IMR-90 (cell line): ENCODE measurements around the gene PLA2G15. TPM values are rescaled to one million over a fixed set of nuclear protein-coding genes. Genes with fewer than 3 reads are reported as not detected.

Experiments
- ATAC-seq: fragments of 200-7000 bp; cut with Tn5 transposase; 2 replicates; pipeline ENCODE4 v1.9.1; 2020; ENCODE audit warnings: low read depth, mild to moderate bottlenecking, moderate library complexity
- BruUV-seq: library from RNA; stranded (reverse); fragments of 400-500 nt; replicated peaks from 2 replicates; lab custom pipeline; 2021; lab: Mats Ljungman, UMichigan
- CTCF ChIA-PET: fragments of 300-600 bp; formaldehyde crosslinking; extraction: SDS; loops from one replicate; lab custom pipeline; 2021; ENCODE audit warnings: antibody characterized with exemption; lab: Yijun Ruan, JAX
- POLR2A ChIA-PET: fragments of 300-600 bp; sonication (Branson Sonifier 250); formaldehyde crosslinking; loops from one replicate; lab custom pipeline; 2022; ENCODE audit warnings: antibody characterized with exemption; ENCODE audit not compliant: unreplicated experiment; lab: Charles Lee
- DNase-seq: peaks from one replicate; pipeline ENCODE4 v3.0.0; 2013
- H2AFZ ChIP-seq: replicated peaks from 2 replicates; pipeline ENCODE3; 2013; ENCODE audit warnings: low read length, mild to moderate bottlenecking; ENCODE audit not compliant: poor library complexity
- H2AK5ac ChIP-seq: 2 replicates; pipeline ENCODE4 v1.6.1; 2013; ENCODE audit warnings: low read depth, low read length, inconsistent platforms
- H2AK9ac ChIP-seq: replicated peaks from 2 replicates; pipeline ENCODE3; 2013; ENCODE audit warnings: mild to moderate bottlenecking, low read depth, low read length, moderate library complexity; ENCODE audit not compliant: poor library complexity
- H2BK120ac ChIP-seq: 2 replicates; pipeline ENCODE4 v1.6.1; 2013; ENCODE audit warnings: low read depth, low read length, inconsistent platforms
- H2BK15ac ChIP-seq: 3 replicates; pipeline ENCODE4 v1.6.1; 2013; ENCODE audit warnings: low read depth, low read length, inconsistent platforms
- H2BK20ac ChIP-seq: 2 replicates; pipeline ENCODE4 v1.6.1; 2013; ENCODE audit warnings: low read depth, mild to moderate bottlenecking, inconsistent platforms, low read length, moderate library complexity
- H2BK5ac ChIP-seq: 2 replicates; pipeline ENCODE4 v1.6.1; 2013; ENCODE audit warnings: mild to moderate bottlenecking, low read depth, low read length, inconsistent platforms; ENCODE audit not compliant: poor library complexity, severe bottlenecking
- H3K14ac ChIP-seq: replicated peaks from 2 replicates; pipeline ENCODE4 v1.6.1; 2013; ENCODE audit warnings: low read depth, low read length, inconsistent platforms
- H3K18ac ChIP-seq: 2 replicates; pipeline ENCODE4 v1.6.1; 2013; ENCODE audit warnings: low read depth, low read length, control low read depth
- H3K23ac ChIP-seq: 2 replicates; pipeline ENCODE4 v1.6.1; 2013; ENCODE audit warnings: low read depth, low read length, inconsistent platforms
- H3K27ac ChIP-seq: 2 replicates; pipeline ENCODE4 v1.5.1; 2013; ENCODE audit warnings: mild to moderate bottlenecking, control low read depth, low read length; ENCODE audit not compliant: insufficient read depth
- H3K27me3 ChIP-seq: 2 replicates; pipeline ENCODE4 v1.6.1; 2013; ENCODE audit warnings: low read length; ENCODE audit not compliant: control insufficient read depth, insufficient read depth
- H3K36me3 ChIP-seq: 2 replicates; pipeline ENCODE4 v1.6.1; 2013; ENCODE audit warnings: low read length, mixed read lengths; ENCODE audit not compliant: control insufficient read depth, insufficient read depth
- H3K4ac ChIP-seq: 2 replicates; pipeline ENCODE4 v1.6.1; 2013; ENCODE audit warnings: low read depth, low read length, inconsistent platforms
- H3K4me1 ChIP-seq: 2 replicates; pipeline ENCODE4 v1.6.1; 2013; ENCODE audit warnings: low read length, mixed read lengths; ENCODE audit not compliant: control insufficient read depth, insufficient read depth
- H3K4me2 ChIP-seq: 2 replicates; pipeline ENCODE4 v1.6.1; 2013; ENCODE audit warnings: low read depth, mild to moderate bottlenecking, control low read depth, low read length, moderate library complexity
- H3K4me3 ChIP-seq: 2 replicates; pipeline ENCODE4 v1.5.1; 2013; ENCODE audit warnings: low read depth, mild to moderate bottlenecking, control low read depth, low read length, moderate library complexity; ENCODE audit not compliant: insufficient read depth
- H3K56ac ChIP-seq: 2 replicates; pipeline ENCODE4 v1.6.1; 2013; ENCODE audit warnings: low read length, inconsistent platforms; ENCODE audit not compliant: insufficient read depth; ENCODE audit errors: extremely low read depth
- H3K79me1 ChIP-seq, 2 experiments: 2 replicates each; pipeline ENCODE4 v1.6.1; 2013; ENCODE audit warnings: low read length in 2 of 2, inconsistent platforms in 1 of 2, low read depth in 1 of 2
- H3K9ac ChIP-seq: 2 replicates; pipeline ENCODE4 v1.6.1; 2013; ENCODE audit warnings: low read depth, low read length, control low read depth
- H3K9me1 ChIP-seq: 2 replicates; pipeline ENCODE4 v1.6.1; 2013; ENCODE audit warnings: low read length, inconsistent platforms; ENCODE audit not compliant: insufficient read depth
- H3K9me3 ChIP-seq: 2 replicates; pipeline ENCODE4 v1.6.1; 2013; ENCODE audit warnings: low read length; ENCODE audit not compliant: control insufficient read depth, insufficient read depth
- H4K20me1 ChIP-seq: 2 replicates; pipeline ENCODE4 v1.6.1; 2013; ENCODE audit warnings: low read length, inconsistent platforms; ENCODE audit not compliant: insufficient read depth
- H4K5ac ChIP-seq: 2 replicates; pipeline ENCODE4 v1.6.1; 2013; ENCODE audit warnings: mild to moderate bottlenecking, low read depth, low read length, control low read depth
- H4K8ac ChIP-seq, 2 experiments: 2 replicates each; pipeline ENCODE4 v1.6.1; 2013; ENCODE audit warnings: low read depth in 2 of 2, low read length in 2 of 2, control low read depth in 1 of 2, inconsistent platforms in 1 of 2
- H4K91ac ChIP-seq: 2 replicates; pipeline ENCODE4 v1.6.1; 2013; ENCODE audit warnings: low read depth, low read length, inconsistent platforms; ENCODE audit not compliant: insufficient read depth
- BHLHE40 ChIP-seq: fragments of 150-350 bp; IDR thresholded peaks from 2 replicates; pipeline ENCODE4 v1.6.1; 2016; ENCODE audit warnings: mild to moderate bottlenecking, low read depth, low read length
- CEBPB ChIP-seq: IDR thresholded peaks from 2 replicates; pipeline ENCODE4 v1.6.1; 2012; ENCODE audit warnings: low read depth, low read length, improper control_type of control experiment
- CTCF ChIP-seq: conservative IDR thresholded peaks from 2 replicates; pipeline ENCODE4 v1.5.1; 2012; ENCODE audit warnings: mild to moderate bottlenecking, low read depth, low read length, improper control_type of control experiment
- FOS ChIP-seq: fragments of 150-350 bp; IDR thresholded peaks from 2 replicates; pipeline ENCODE4 v1.6.1; 2016; ENCODE audit warnings: low read depth, low read length
- MAFK ChIP-seq: IDR thresholded peaks from 2 replicates; pipeline ENCODE4 v1.6.1; 2012; ENCODE audit warnings: low read depth, low read length, improper control_type of control experiment
- MAZ ChIP-seq: IDR thresholded peaks from 2 replicates; pipeline ENCODE4 v1.6.1; 2012; ENCODE audit warnings: low read depth, mild to moderate bottlenecking, low read length, improper control_type of control experiment, moderate library complexity, borderline replicate concordance
- MXI1 ChIP-seq: IDR thresholded peaks from 2 replicates; pipeline ENCODE4 v1.6.1; 2012; ENCODE audit warnings: low read depth, mild to moderate bottlenecking, low read length, moderate library complexity, borderline replicate concordance
- NFE2L2 ChIP-seq: fragments of 150-350 bp; IDR thresholded peaks from 2 replicates; pipeline ENCODE4 v1.6.1; 2016; ENCODE audit warnings: low read depth, mild to moderate bottlenecking, low read length
- RAD21 ChIP-seq: IDR thresholded peaks from 2 replicates; pipeline ENCODE4 v1.6.1; 2012; ENCODE audit warnings: low read length, improper control_type of control experiment
- RCOR1 ChIP-seq: IDR thresholded peaks from 2 replicates; pipeline ENCODE4 v1.6.1; 2012; ENCODE audit warnings: mild to moderate bottlenecking, low read length, improper control_type of control experiment; ENCODE audit not compliant: insufficient replicate concordance
- SMC3 ChIP-seq: fragments of 150-350 bp; IDR thresholded peaks from 2 replicates; pipeline ENCODE4 v1.6.1; 2016; ENCODE audit warnings: low read depth, mild to moderate bottlenecking, antibody characterized with exemption, low read length, moderate library complexity
- USF2 ChIP-seq: fragments of 150-350 bp; IDR thresholded peaks from 2 replicates; pipeline ENCODE4 v1.6.1; 2017; ENCODE audit warnings: mild to moderate bottlenecking, antibody characterized with exemption, low read length, low read depth
- WGBS, 2 experiments: methylation state at CpG; one replicate each; pipeline versions ENCODE4 v1.1.5 to v1.1.7; 2013; ENCODE audit warnings: missing lambda C conversion rate in 2 of 2; ENCODE audit not compliant: insufficient read length in 1 of 2; ENCODE audit errors: extremely low coverage in 2 of 2; 5-methylcytosine and 5-hydroxymethylcytosine counted together
- dilution Hi-C: fragments of 300-500 bp; cut with HindIII; formaldehyde crosslinking; loops from one replicate; pipeline ENCODE4 v1.14.3; 2018; ENCODE audit warnings: low sequenced_read_pairs; ENCODE audit not compliant: unreplicated experiment
- in situ Hi-C: fragments of 300-500 bp; cut with MboI; formaldehyde crosslinking; loops from 3 replicates; pipeline ENCODE4 v1.14.3; 2019; ENCODE audit warnings: low sequenced_read_pairs, inconsistent platforms, mixed read lengths
- intact Hi-C: fragments of 100-400 bp; cut with micrococcal nuclease; formaldehyde crosslinking; loops from 2 replicates; pipeline ENCODE4 v1.10.0; 2022
- polyA plus RNA-seq, 3 experiments: library from polyadenylated mRNA; depleted of rRNA; stranded (reverse); fragments of >200 nt; gene quantifications; 2 replicates each; pipeline ENCODE4 v1.2.3, GENCODE V29; 2012; ENCODE audit warnings: low replicate concordance in 1 of 3
- total RNA-seq: library from RNA; depleted of rRNA; stranded (reverse); fragments of >200 nt; gene quantifications from 2 replicates; pipeline ENCODE4 v1.2.3, GENCODE V29; 2012

PLA2G15 gene
- total and polyA plus RNA-seq, 2 of the 4 experiments (the other 2 are of a cell fraction), result 19.5 to 31.7 TPM

GRCh38 chr16:68290450-68290849 is 45.3 kb downstream of the PLA2G15 start (continued):
- TF ChIP-seq USF2, result no peak
- no peak for TF ChIP-seq SMC3
- TF ChIP-seq MAFK, result no peak
- no peak for TF ChIP-seq RCOR1

GRCh38 chr16:68291227-68291626 is 46.1 kb downstream of the PLA2G15 start:
- H3K79me1 ChIP-seq, result peaks cover 35 to 82% of the 10 kb centered on the region in 2 experiments
- no peak overlapping the region for H3K14ac ChIP-seq
- H3K27me3 ChIP-seq, result no peaks in the 10 kb centered on the region
- H4K20me1 ChIP-seq, result peaks cover 33% of the 10 kb centered on the region
- H4K5ac ChIP-seq, result no peak overlapping the region
- peak overlapping the region; percentile 19 for H2AK9ac ChIP-seq
- in situ Hi-C loops, result no loop called here
- no peak overlapping the region for H3K4ac ChIP-seq
- no peak overlapping the region for H4K91ac ChIP-seq
- no TSS peak for BruUV-seq
- ChIA-PET CTCF (no interaction called here), POLR2A (no interaction called here)
- H3K4me1 ChIP-seq, result peaks cover 11% of the 10 kb centered on the region
- ATAC-seq (no peak), DNase-seq (no peak)
- no peak overlapping the region for H2BK120ac ChIP-seq
- WGBS, 2 experiments, result 65% methylated on average over 2 of the region's 4 CpGs; no CpG with 5 or more reads in 1 of the 2 experiments
- H3K9ac ChIP-seq, result no peak overlapping the region
- no peak overlapping the region for H3K4me2 ChIP-seq
- no peak overlapping the region for H2AK5ac ChIP-seq
- dilution Hi-C loops, result no loop called here
- H3K9me3 ChIP-seq, result no peaks in the 10 kb centered on the region
- H3K27ac ChIP-seq, result no peak overlapping the region
- no peak overlapping the region for H2AFZ ChIP-seq
- H3K18ac ChIP-seq, result no peak overlapping the region
- no peak overlapping the region for H3K4me3 ChIP-seq
- no peak overlapping the region for H2BK15ac ChIP-seq
- H3K9me1 ChIP-seq, result peaks cover 28% of the 10 kb centered on the region
- no peak overlapping the region for H3K23ac ChIP-seq
- intact Hi-C loops, result no loop called here
- no peak overlapping the region for H2BK5ac ChIP-seq
- no peak overlapping the region for H4K8ac ChIP-seq
- H2BK20ac ChIP-seq, result no peak overlapping the region
- no peak overlapping the region for H3K56ac ChIP-seq
- H3K36me3 ChIP-seq, result peaks cover 38% of the 10 kb centered on the region
- no peak for TF ChIP-seq CTCF
- TF ChIP-seq BHLHE40, result no peak
- no peak for TF ChIP-seq RAD21
- no peak for TF ChIP-seq CEBPB
- TF ChIP-seq MAFK, result no peak
- no peak for TF ChIP-seq NFE2L2
- TF ChIP-seq USF2, result no peak
- no peak for TF ChIP-seq RCOR1
- no peak for TF ChIP-seq MAZ
- no peak for TF ChIP-seq MXI1
- no peak for TF ChIP-seq FOS
